ENCODE data around the gene STOML2. TPM values are rescaled to one million over a fixed set of nuclear protein-coding genes. Genes with fewer than 3 reads are reported as not detected.

The STOML2 gene
- total RNA-seq, 1 experiment from 2014 or later, result 214 TPM

DNA sequence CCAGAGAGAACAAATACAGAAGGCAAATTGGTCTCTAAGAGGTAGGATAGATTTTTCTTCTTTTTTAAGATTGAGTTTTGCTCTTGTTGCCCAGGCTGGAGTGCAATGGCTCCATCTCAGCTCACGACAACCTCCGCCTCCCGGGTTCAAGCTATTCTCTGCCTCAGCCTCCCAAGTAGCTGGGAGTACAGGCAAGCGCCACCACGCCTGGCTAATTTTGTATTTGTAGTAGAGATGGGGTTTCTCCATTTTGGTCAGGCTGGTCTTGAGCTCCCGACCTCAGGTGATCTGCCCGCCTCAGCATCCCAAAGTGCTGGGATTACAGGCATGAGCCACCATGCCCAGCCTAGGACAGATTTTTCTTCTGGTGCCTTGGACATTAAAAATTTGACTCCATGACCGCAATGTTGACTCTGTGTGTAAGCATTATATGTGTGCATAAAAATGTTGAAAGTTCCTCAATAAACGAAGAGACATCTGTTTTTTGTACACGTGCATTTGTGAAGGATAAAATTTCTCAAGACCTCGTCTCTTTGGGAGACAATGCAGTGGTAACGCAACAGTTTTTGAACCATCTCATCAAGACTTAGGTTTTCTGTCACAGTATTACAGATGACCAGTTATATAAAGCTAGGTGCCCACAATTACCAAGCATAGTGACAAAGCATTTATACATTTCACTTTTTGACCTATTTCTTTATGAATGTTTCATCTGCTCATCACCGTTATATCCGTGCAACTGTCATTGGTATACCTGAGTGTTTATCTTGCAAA is 47.9 kb downstream of the STOML2 start:
- CTCF ChIA-PET, result interaction anchor here (1.0 kb wide), 1 partner anchor 156 kb away, joined by 5 read pairs; no protein-coding TSS in a partner anchor
- TF ChIP-seq JUN (CRISPR knock-in tag; IDR thresholded peaks at IDR 0.05), result no peak
- TF ChIP-seq, protein P1, sequence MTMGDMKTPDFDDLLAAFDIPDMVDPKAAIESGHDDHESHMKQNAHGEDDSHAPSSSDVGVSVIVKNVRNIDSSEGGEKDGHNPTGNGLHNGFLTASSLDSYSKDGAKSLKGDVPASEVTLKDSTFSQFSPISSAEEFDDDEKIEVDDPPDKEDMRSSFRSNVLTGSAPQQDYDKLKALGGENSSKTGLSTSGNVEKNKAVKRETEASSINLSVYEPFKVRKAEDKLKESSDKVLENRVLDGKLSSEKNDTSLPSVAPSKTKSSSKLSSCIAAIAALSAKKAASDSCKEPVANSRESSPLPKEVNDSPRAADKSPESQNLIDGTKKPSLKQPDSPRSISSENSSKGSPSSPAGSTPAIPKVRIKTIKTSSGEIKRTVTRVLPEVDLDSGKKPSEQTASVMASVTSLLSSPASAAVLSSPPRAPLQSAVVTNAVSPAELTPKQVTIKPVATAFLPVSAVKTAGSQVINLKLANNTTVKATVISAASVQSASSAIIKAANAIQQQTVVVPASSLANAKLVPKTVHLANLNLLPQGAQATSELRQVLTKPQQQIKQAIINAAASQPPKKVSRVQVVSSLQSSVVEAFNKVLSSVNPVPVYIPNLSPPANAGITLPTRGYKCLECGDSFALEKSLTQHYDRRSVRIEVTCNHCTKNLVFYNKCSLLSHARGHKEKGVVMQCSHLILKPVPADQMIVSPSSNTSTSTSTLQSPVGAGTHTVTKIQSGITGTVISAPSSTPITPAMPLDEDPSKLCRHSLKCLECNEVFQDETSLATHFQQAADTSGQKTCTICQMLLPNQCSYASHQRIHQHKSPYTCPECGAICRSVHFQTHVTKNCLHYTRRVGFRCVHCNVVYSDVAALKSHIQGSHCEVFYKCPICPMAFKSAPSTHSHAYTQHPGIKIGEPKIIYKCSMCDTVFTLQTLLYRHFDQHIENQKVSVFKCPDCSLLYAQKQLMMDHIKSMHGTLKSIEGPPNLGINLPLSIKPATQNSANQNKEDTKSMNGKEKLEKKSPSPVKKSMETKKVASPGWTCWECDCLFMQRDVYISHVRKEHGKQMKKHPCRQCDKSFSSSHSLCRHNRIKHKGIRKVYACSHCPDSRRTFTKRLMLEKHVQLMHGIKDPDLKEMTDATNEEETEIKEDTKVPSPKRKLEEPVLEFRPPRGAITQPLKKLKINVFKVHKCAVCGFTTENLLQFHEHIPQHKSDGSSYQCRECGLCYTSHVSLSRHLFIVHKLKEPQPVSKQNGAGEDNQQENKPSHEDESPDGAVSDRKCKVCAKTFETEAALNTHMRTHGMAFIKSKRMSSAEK (CRISPR knock-in tag; IDR thresholded peaks at IDR 0.05; ENCODE audit: borderline replicate concordance), result no peak
- TF ChIP-seq, protein P2, sequence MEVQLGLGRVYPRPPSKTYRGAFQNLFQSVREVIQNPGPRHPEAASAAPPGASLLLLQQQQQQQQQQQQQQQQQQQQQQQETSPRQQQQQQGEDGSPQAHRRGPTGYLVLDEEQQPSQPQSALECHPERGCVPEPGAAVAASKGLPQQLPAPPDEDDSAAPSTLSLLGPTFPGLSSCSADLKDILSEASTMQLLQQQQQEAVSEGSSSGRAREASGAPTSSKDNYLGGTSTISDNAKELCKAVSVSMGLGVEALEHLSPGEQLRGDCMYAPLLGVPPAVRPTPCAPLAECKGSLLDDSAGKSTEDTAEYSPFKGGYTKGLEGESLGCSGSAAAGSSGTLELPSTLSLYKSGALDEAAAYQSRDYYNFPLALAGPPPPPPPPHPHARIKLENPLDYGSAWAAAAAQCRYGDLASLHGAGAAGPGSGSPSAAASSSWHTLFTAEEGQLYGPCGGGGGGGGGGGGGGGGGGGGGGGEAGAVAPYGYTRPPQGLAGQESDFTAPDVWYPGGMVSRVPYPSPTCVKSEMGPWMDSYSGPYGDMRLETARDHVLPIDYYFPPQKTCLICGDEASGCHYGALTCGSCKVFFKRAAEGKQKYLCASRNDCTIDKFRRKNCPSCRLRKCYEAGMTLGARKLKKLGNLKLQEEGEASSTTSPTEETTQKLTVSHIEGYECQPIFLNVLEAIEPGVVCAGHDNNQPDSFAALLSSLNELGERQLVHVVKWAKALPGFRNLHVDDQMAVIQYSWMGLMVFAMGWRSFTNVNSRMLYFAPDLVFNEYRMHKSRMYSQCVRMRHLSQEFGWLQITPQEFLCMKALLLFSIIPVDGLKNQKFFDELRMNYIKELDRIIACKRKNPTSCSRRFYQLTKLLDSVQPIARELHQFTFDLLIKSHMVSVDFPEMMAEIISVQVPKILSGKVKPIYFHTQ (CRISPR knock-in tag; IDR thresholded peaks at IDR 0.05), result peak; percentile 4; the same call in 1 of the 2 replicates
- Mint-ChIP-seq H3K36me3 (peaks cover 76% of the 10 kb centered on the region), H3K9me3 (no peaks in the 10 kb centered on the region; the same call in 1 of the 2 replicates), H3K27me3 (ENCODE audit: low read depth) (no peaks in the 10 kb centered on the region), H3K4me1 (peaks cover 3% of the 10 kb centered on the region; the same call in 1 of the 2 replicates), H3K27ac (peak overlapping the region; percentile 18; the same call in 1 of the 2 replicates), H3K4me3 (no peak overlapping the region)
- no peak for DNase-seq (ENCODE audit: low spot score)
- ATAC-seq, result no peak
- POLR2A ChIA-PET, result interaction anchor here (0.7 kb wide), 1 partner anchor 16 kb away, joined by 3 read pairs; no protein-coding TSS in a partner anchor

DNA sequence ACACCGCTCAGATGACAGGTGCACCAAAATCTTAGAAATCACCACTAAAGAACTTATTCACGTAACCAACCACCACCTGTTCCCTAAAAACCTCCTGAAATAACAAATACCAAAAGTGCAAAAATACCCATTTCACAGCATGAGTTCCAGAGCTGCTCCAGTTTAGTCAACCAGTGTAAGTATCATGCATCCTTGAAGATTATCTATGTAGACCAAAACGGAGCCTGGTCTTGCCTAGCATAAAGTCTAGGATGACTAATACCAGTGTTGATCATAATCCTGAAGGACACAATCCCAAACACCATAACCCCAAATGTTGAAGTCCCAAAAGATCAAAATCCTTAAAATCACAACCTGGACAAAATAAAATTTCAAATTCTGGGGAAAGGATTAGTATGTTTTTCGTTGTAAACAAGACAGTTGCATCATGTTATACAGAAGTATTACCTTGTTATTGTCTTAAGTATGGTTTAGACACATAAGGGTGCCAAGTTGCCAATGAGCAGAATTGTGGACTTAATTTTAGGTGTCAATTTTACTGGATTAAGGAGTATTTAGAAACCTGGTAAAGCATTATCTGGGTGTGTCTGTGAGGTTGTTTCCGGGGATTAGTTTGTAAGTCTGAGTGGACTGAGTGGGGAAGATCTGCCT is 48.6 kb downstream of the STOML2 start:
- no peaks in the 10 kb centered on the region for H3K27me3 Mint-ChIP-seq (ENCODE audit: low read depth)
- no peak for ATAC-seq
- ChIA-PET CTCF (interaction anchor here (0.8 to 1.0 kb wide), 2 partner anchors 61 to 155 kb away, joined by 3 to 5 read pairs; no protein-coding TSS in a partner anchor), POLR2A (no interaction called here)
- H3K4me3 Mint-ChIP-seq, result no peak overlapping the region
- peaks cover 72% of the 10 kb centered on the region for H3K36me3 Mint-ChIP-seq
- DNase-seq (ENCODE audit: low spot score), result no peak
- peaks cover 3% of the 10 kb centered on the region; the same call in 1 of the 2 replicates for H3K4me1 Mint-ChIP-seq
- peak overlapping the region; percentile 18; the same call in 1 of the 2 replicates for H3K27ac Mint-ChIP-seq
- no peaks in the 10 kb centered on the region; the same call in 1 of the 2 replicates for H3K9me3 Mint-ChIP-seq
- TF ChIP-seq, protein P3, sequence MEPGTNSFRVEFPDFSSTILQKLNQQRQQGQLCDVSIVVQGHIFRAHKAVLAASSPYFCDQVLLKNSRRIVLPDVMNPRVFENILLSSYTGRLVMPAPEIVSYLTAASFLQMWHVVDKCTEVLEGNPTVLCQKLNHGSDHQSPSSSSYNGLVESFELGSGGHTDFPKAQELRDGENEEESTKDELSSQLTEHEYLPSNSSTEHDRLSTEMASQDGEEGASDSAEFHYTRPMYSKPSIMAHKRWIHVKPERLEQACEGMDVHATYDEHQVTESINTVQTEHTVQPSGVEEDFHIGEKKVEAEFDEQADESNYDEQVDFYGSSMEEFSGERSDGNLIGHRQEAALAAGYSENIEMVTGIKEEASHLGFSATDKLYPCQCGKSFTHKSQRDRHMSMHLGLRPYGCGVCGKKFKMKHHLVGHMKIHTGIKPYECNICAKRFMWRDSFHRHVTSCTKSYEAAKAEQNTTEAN (CRISPR knock-in tag; IDR thresholded peaks at IDR 0.05), result no peak
- TF ChIP-seq ZNF263 (CRISPR knock-in tag; IDR thresholded peaks at IDR 0.05; ENCODE audit: low read depth) (no peak), SOX15 (CRISPR knock-in tag; IDR thresholded peaks at IDR 0.05) (no peak), JAZF1 (CRISPR knock-in tag; IDR thresholded peaks at IDR 0.05) (no peak), NR2C2 (CRISPR knock-in tag; IDR thresholded peaks at IDR 0.05) (no peak), SMAD3 (CRISPR knock-in tag; IDR thresholded peaks at IDR 0.05; ENCODE audit: borderline replicate concordance) (no peak)
- TF ChIP-seq, protein P4, sequence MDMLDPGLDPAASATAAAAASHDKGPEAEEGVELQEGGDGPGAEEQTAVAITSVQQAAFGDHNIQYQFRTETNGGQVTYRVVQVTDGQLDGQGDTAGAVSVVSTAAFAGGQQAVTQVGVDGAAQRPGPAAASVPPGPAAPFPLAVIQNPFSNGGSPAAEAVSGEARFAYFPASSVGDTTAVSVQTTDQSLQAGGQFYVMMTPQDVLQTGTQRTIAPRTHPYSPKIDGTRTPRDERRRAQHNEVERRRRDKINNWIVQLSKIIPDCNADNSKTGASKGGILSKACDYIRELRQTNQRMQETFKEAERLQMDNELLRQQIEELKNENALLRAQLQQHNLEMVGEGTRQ (CRISPR knock-in tag; IDR thresholded peaks at IDR 0.05), result no peak
- TF ChIP-seq, protein P5, sequence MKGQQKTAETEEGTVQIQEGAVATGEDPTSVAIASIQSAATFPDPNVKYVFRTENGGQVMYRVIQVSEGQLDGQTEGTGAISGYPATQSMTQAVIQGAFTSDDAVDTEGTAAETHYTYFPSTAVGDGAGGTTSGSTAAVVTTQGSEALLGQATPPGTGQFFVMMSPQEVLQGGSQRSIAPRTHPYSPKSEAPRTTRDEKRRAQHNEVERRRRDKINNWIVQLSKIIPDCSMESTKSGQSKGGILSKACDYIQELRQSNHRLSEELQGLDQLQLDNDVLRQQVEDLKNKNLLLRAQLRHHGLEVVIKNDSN (CRISPR knock-in tag; IDR thresholded peaks at IDR 0.05), result no peak
- TF ChIP-seq, protein P6, sequence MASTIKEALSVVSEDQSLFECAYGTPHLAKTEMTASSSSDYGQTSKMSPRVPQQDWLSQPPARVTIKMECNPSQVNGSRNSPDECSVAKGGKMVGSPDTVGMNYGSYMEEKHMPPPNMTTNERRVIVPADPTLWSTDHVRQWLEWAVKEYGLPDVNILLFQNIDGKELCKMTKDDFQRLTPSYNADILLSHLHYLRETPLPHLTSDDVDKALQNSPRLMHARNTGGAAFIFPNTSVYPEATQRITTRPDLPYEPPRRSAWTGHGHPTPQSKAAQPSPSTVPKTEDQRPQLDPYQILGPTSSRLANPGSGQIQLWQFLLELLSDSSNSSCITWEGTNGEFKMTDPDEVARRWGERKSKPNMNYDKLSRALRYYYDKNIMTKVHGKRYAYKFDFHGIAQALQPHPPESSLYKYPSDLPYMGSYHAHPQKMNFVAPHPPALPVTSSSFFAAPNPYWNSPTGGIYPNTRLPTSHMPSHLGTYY (CRISPR knock-in tag; IDR thresholded peaks at IDR 0.05), result no peak
- TF ChIP-seq, protein P2 (CRISPR knock-in tag; IDR thresholded peaks at IDR 0.05), result no peak
- TF ChIP-seq, protein P7, sequence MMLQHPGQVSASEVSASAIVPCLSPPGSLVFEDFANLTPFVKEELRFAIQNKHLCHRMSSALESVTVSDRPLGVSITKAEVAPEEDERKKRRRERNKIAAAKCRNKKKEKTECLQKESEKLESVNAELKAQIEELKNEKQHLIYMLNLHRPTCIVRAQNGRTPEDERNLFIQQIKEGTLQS (CRISPR knock-in tag; conservative IDR thresholded peaks at IDR 0.05), result no peak
- TF ChIP-seq, protein P8, sequence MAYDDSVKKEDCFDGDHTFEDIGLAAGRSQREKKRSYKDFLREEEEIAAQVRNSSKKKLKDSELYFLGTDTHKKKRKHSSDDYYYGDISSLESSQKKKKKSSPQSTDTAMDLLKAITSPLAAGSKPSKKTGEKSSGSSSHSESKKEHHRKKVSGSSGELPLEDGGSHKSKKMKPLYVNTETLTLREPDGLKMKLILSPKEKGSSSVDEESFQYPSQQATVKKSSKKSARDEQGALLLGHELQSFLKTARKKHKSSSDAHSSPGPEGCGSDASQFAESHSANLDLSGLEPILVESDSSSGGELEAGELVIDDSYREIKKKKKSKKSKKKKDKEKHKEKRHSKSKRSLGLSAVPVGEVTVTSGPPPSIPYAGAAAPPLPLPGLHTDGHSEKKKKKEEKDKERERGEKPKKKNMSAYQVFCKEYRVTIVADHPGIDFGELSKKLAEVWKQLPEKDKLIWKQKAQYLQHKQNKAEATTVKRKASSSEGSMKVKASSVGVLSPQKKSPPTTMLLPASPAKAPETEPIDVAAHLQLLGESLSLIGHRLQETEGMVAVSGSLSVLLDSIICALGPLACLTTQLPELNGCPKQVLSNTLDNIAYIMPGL (CRISPR knock-in tag; IDR thresholded peaks at IDR 0.05), result no peak

Measured in WTC11 (cell line).